Activated naive CD8-positive, alpha-beta T cell treated with anti-CD3 and anti-CD28 coated beads for 36 hours (primary cell): Measurements from ENCODE around the gene CD274. TPM values are rescaled to one million over a fixed set of nuclear protein-coding genes. Genes with fewer than 3 reads are reported as not detected.
"Not testable (repeated sequence)": the region's sequence is repeated elsewhere in the genome, so short reads cannot be mapped to it uniquely, and the experiment has no call there.

Experiments
- DNase-seq: peaks from one replicate; pipeline ENCODE4 v3.0.0; 2021
- H3K27ac Mint-ChIP-seq: one replicate; pipeline ENCODE4 v1.8.0; 2022; ENCODE audit warnings: mild to moderate bottlenecking, moderate library complexity, mixed read lengths
- H3K27me3 Mint-ChIP-seq: one replicate; pipeline ENCODE4 v1.8.0; 2022; ENCODE audit warnings: mild to moderate bottlenecking, mixed read lengths
- H3K36me3 Mint-ChIP-seq: one replicate; pipeline ENCODE4 v1.8.0; 2021; ENCODE audit warnings: mild to moderate bottlenecking, mixed read lengths
- H3K4me1 Mint-ChIP-seq: one replicate; pipeline ENCODE4 v1.8.0; 2021; ENCODE audit warnings: mixed read lengths
- H3K4me3 Mint-ChIP-seq: one replicate; pipeline ENCODE4 v1.8.0; 2022; ENCODE audit warnings: mild to moderate bottlenecking, moderate library complexity, mixed read lengths
- H3K9me3 Mint-ChIP-seq: one replicate; pipeline ENCODE4 v1.8.0; 2022; ENCODE audit warnings: mixed read lengths
- total RNA-seq, 2 experiments: library from RNA; stranded (reverse); gene quantifications; one replicate each; pipeline ENCODE4 v1.2.3, GENCODE V29; 2021

The CD274 gene
- total RNA-seq, result 10 to 100 TPM; 22.0 to 24.6 TPM

DNA sequence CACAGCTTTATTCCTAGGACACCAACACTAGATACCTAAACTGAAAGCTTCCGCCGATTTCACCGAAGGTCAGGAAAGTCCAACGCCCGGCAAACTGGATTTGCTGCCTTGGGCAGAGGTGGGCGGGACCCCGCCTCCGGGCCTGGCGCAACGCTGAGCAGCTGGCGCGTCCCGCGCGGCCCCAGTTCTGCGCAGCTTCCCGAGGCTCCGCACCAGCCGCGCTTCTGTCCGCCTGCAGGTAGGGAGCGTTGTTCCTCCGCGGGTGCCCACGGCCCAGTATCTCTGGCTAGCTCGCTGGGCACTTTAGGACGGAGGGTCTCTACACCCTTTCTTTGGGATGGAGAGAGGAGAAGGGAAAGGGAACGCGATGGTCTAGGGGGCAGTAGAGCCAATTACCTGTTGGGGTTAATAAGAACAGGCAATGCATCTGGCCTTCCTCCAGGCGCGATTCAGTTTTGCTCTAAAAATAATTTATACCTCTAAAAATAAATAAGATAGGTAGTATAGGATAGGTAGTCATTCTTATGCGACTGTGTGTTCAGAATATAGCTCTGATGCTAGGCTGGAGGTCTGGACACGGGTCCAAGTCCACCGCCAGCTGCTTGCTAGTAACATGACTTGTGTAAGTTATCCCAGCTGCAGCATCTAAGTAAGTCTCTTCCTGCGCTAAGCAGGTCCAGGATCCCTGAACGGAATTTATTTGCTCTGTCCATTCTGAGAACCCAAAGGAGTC, at the start of gene CD274:
CD274 (plus strand) TSS at position 184 of the 733 bp plus-strand sequence. CDS start 5,572 bp downstream, outside the sequence.
- Mint-ChIP-seq H3K4me1 (peaks cover 77% of the 10 kb centered on the region), H3K4me3 (peak within 1 kb of the TSS; percentile 96), H3K27ac (peak within 1 kb of the TSS; percentile 95), H3K9me3 (no peaks in the 10 kb centered on the region), H3K36me3 (peaks cover 19% of the 10 kb centered on the region), H3K27me3 (no peaks in the 10 kb centered on the region)
- DNase-seq, result peak; percentile 93

DNA sequence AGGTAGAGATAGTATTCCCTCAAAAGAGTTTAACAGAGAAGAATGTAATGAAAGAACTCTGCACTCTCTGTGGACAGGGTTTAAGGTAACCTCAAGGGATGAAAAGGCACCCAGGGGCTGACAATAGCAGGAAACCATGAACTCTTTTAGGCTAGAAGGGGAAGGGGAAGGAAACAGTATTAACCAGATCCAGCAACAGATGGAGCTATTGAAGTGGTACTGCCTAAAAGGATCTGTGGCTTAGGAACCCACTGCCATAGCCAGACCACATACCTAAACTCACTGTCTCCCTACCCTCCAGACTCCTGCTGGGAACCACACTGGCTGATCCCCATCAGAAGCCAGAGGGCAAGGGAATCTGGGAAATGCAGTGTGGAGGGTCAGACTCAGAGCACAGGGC, 48.1 kb upstream of the CD274 start:
- no peak for DNase-seq
- Mint-ChIP-seq H3K4me1 (peaks cover 25% of the 10 kb centered on the region), H3K9me3 (peaks cover 30% of the 10 kb centered on the region), H3K36me3 (peaks cover 33% of the 10 kb centered on the region), H3K4me3 (no peak overlapping the region), H3K27ac (no peak overlapping the region), H3K27me3 (no peaks in the 10 kb centered on the region)

DNA sequence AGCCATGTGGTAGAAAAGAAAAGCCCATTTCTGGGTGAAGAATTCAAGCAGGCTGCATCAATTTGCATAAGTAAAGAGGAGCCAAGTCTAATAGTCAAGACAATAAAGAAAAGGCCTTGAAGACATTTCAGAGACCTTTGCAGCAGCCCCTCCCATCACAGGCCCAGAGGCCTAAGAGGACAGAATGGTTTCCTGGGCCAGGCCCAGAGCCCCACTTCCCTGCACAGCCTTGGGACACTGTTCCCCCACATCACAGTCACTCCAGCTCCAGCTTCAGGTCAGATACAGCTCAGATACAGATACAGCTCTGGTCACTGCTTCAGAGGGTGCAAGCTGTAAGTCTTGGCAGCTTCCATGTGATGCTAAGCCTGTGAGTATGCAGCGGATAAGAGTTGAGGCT, 41.7 kb upstream of the CD274 start:
- H3K27me3 Mint-ChIP-seq, result no peaks in the 10 kb centered on the region
- H3K36me3 Mint-ChIP-seq, result peaks cover 64% of the 10 kb centered on the region
- peaks cover 48% of the 10 kb centered on the region for H3K9me3 Mint-ChIP-seq
- H3K27ac Mint-ChIP-seq, result no peak overlapping the region
- H3K4me1 Mint-ChIP-seq, result peaks cover 12% of the 10 kb centered on the region
- H3K4me3 Mint-ChIP-seq, result no peak overlapping the region
- no peak for DNase-seq

DNA sequence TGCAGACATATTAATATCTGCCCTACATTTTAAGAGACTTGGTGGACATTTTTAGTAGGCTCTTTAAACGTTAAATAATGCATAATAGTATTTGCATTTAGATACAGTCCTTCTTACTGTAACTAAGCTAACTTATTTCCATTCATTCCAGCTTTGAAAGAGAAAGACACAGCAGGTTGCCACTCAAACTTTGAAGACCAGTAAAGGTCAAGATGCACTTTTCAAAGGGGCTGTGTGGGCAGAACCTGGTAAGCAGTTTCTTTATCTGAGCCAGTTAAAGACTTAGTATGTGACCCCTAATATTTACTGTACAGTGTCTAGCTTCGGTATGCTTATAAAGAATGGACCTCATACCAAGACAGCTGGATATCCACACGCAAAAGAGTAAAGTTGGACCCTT, 33.4 kb upstream of the CD274 start:
- Mint-ChIP-seq H3K27ac (no peak overlapping the region), H3K36me3 (peaks cover 46% of the 10 kb centered on the region), H3K4me1 (peaks cover 11% of the 10 kb centered on the region), H3K27me3 (no peaks in the 10 kb centered on the region), H3K9me3 (peaks cover 14% of the 10 kb centered on the region), H3K4me3 (no peak overlapping the region)
- no peak for DNase-seq

DNA sequence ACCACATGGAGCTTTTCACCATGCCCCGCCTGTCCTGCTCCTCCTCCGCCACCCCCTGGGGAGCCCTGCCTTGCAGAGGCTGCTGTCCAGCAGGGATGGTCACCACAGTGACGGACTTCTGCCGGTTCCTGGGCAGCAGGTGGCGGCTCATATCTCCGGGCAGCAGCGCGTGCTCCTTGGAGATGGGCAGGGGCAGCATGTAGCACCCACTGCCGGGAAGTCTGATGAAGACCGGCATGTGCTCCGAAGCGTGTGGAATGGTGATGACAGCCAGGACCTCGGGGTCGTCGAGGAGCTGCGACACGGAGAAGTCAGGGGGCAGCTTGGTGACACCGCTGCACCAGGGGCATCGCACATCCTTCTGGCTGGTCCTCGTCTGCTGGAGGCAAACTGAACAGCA, 31.9 kb upstream of the CD274 start:
- Mint-ChIP-seq H3K4me3 (no peak overlapping the region), H3K9me3 (peaks cover 14% of the 10 kb centered on the region), H3K27ac (no peak overlapping the region), H3K4me1 (peaks cover 11% of the 10 kb centered on the region), H3K36me3 (peaks cover 36% of the 10 kb centered on the region), H3K27me3 (no peaks in the 10 kb centered on the region)
- DNase-seq, result no peak

DNA sequence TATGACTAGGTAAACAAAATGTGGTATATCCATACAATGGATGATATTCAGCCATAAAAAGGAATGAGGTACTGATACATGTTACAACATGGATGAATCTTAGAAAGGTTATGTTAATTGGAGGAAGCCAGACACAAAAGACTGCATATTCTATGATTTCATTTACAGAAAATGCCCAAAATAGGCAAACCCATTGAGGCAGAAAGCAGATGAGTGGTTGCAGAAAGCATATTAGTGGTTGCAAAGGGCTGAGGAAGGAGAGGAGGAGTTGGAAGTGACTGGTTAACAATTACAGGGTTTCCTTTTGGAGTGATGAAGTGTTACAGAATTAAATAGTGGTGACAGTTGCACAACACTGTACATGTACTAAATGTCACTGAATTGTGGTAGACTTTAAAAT, 30.4 kb upstream of the CD274 start:
- Mint-ChIP-seq H3K4me3 (no peak overlapping the region), H3K9me3 (peaks cover 3% of the 10 kb centered on the region), H3K36me3 (peaks cover 23% of the 10 kb centered on the region), H3K4me1 (peaks cover 13% of the 10 kb centered on the region), H3K27me3 (no peaks in the 10 kb centered on the region), H3K27ac (no peak overlapping the region)
- DNase-seq, result no peak

DNA sequence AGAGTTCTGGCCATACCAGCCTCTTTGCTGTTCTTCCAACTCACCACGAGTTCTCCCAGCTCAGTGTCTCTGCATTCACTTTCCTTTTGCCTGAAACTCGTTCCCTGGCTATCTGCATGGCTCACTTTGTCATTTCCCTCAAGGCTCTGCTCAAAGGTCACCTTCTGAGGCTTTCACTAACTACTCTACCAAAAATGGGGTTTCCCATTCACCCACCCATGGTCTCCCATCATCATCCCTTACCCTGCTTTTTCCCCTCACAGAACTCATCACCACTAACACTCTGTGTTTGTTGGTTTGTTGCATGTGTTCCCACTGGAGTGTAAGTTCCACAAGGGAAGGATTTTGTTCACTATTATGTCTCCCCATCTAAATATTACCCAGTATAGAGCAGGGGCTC, 29.2 kb upstream of the CD274 start:
- H3K27me3 Mint-ChIP-seq, result no peaks in the 10 kb centered on the region
- H3K4me3 Mint-ChIP-seq, result no peak overlapping the region
- H3K27ac Mint-ChIP-seq, result no peak overlapping the region
- no peak for DNase-seq
- H3K4me1 Mint-ChIP-seq, result peaks cover 16% of the 10 kb centered on the region
- H3K9me3 Mint-ChIP-seq, result peaks cover 1% of the 10 kb centered on the region
- H3K36me3 Mint-ChIP-seq, result peaks cover 15% of the 10 kb centered on the region

DNA sequence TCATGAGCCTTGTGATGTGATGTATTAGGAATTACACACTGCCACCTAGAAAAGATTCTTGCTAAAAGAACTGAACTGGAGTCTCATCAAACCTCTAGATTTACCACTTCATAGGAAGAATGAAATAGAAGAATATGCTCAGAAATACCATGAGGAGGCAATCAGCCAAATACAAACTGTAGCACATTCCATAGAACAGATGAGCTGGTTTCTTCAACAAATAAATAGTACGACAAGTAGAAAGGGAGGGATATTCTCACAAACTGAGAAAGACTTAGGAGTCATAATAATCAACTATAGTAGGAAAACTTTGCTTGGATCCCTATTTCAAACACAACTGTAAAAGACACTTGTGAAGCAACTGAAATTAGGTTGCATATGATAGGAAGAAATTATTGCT, 28.1 kb upstream of the CD274 start:
- no peak overlapping the region for H3K4me3 Mint-ChIP-seq
- peaks cover 13% of the 10 kb centered on the region for H3K4me1 Mint-ChIP-seq
- DNase-seq, result no peak
- peaks cover 15% of the 10 kb centered on the region for H3K36me3 Mint-ChIP-seq
- H3K9me3 Mint-ChIP-seq, result no peaks in the 10 kb centered on the region
- no peak overlapping the region for H3K27ac Mint-ChIP-seq
- H3K27me3 Mint-ChIP-seq, result no peaks in the 10 kb centered on the region

DNA sequence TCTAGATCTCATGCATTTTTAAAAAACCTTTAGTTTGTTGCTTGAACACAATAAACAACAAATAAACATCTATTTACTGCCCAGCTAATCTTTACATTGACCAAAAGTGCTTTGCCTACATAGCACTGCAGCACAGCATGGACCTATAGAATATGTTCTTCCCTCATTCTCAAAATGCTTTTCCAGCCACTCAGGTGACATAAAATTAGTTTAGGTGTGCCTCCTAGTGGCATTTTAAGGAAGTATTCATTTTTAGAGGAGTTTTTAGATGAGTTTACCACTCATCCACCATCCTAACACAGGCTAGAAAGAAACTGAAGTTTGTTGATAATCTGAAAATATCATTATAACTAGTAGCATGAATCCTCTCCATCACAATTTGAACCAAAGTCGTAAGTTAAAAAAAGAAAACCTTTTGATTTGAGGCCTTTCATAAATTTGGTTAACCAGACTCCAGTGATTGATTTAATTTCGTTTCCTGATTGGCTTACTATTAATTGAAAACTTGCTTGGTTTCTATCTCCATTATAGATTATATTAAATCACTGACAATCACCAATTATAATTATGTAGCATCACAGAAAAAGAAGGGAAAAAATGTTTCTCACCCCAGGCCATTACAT, 25.2 kb upstream of the CD274 start:
- Mint-ChIP-seq H3K36me3 (no peaks in the 10 kb centered on the region), H3K27me3 (no peaks in the 10 kb centered on the region), H3K4me3 (no peak overlapping the region), H3K4me1 (peaks cover 13% of the 10 kb centered on the region), H3K9me3 (no peaks in the 10 kb centered on the region), H3K27ac (no peak overlapping the region)
- DNase-seq, result no peak

DNA sequence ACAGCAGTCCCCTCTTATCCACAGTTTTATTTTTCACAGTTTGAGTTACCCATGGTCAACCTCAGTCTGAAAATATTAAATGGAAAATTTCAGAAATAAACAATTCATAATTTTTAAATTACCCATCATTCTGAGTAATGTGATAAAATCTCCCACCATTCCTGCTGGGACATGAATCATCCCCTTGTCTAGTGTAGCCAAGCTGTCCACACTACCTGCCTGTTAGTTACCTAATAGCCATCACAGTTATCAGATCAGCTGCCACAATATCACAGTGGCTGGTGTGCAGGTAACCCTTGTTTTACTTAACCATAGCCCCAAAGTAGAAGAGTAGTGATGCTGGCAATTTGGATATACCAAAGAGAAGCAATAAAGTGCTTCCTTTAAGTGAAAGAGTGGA, 23.3 kb upstream of the CD274 start:
- DNase-seq, result no peak
- Mint-ChIP-seq H3K4me3 (no peak overlapping the region), H3K36me3 (peaks cover 1% of the 10 kb centered on the region), H3K9me3 (no peaks in the 10 kb centered on the region), H3K27me3 (no peaks in the 10 kb centered on the region), H3K27ac (no peak overlapping the region), H3K4me1 (peaks cover 6% of the 10 kb centered on the region)

DNA sequence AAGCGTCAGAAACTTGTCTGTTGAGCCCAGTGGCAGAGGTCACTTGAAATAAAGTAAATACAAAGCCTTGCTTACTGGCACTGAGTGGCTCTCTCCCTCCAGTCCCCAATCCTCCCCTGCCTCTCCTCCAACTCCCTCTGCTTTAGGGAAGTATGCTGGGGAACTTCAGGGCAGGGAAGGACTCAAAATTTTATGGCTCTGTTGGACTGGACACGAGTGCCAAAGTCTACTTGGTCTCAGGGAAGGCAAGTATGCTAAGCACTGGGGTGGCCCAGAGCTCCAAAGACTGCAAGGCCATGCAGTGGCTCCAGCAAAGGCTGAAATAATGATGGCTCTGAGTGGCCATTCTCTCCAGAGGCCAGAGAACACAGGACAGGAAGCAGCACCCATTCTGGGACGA, 22.2 kb upstream of the CD274 start:
- peaks cover 8% of the 10 kb centered on the region for H3K4me1 Mint-ChIP-seq
- H3K9me3 Mint-ChIP-seq, result no peaks in the 10 kb centered on the region
- no peak for DNase-seq
- no peak overlapping the region for H3K4me3 Mint-ChIP-seq
- H3K27ac Mint-ChIP-seq, result no peak overlapping the region
- H3K36me3 Mint-ChIP-seq, result peaks cover 10% of the 10 kb centered on the region
- no peaks in the 10 kb centered on the region for H3K27me3 Mint-ChIP-seq

DNA sequence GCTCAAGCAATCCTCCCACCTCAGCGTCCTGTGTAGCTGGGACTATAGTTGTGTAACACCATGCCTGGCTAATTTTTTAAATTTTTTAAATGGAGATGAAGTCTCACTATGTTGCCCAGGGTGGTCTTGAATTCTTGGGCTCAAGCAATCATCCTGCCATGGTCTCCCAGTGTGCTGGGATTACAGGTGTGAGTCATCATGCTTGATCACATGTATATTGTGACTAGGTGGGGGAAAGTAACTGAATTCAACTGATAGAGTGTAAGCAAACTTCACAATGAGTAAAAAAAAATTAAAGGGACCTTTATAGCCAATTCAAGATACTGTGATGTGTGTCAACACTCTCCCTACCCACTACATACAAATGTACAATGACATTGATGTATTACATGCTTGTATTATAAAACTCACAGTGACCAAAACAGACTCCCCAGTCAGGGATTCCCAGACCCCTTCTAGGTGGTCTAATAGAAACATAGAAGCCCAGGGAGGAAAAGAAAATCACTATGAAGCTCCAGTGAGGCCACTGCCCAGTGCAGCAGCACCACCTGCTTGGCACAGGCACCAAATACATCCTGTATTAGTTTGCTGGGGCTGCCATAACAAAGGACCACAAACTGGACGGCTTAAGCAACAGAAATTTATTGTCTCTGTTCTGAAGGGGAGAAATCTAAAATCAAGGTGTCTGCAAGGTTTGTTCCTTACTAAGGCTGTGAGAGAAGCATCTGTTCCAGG, 21.4 kb upstream of the CD274 start:
- Mint-ChIP-seq H3K36me3 (peaks cover 17% of the 10 kb centered on the region), H3K27me3 (no peaks in the 10 kb centered on the region), H3K9me3 (no peaks in the 10 kb centered on the region), H3K27ac (no peak overlapping the region), H3K4me1 (peaks cover 8% of the 10 kb centered on the region), H3K4me3 (no peak overlapping the region)
- no peak for DNase-seq

DNA sequence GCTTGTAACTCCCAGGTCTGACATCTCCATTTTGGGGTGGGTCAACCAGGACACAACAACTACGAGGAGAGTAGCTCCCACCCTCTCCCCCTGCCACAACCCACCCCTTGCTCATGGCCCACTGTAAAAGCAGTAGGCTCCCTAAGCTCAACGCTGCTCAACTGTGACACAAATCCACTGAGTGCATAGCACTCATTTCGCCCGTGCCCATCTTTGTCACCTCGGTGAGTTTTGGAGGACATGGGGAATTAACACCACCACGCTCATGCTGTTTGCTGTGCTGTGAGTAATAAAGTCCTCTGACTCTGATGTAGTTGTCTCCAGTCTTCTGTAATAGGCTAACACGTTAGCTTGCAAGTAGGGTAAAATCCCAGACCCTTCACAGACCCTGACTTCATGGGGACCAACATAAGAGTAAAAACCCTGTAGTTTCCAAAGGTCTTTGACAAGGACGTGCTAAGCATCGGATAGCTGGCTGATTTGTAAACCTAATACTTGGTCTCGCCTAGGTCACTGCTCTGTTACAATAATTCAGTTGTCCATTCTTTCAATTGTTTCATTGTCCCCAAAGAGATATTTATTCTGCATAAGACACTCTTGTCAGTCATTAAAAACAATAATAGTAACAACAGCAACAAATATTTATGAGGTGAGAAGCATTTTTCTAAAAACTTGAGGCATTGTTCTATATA, 20.3 kb upstream of the CD274 start:
- no peak for DNase-seq
- Mint-ChIP-seq H3K4me1 (peaks cover 6% of the 10 kb centered on the region), H3K27ac (no peak overlapping the region), H3K4me3 (no peak overlapping the region), H3K9me3 (no peaks in the 10 kb centered on the region), H3K27me3 (no peaks in the 10 kb centered on the region), H3K36me3 (peaks cover 21% of the 10 kb centered on the region)

DNA sequence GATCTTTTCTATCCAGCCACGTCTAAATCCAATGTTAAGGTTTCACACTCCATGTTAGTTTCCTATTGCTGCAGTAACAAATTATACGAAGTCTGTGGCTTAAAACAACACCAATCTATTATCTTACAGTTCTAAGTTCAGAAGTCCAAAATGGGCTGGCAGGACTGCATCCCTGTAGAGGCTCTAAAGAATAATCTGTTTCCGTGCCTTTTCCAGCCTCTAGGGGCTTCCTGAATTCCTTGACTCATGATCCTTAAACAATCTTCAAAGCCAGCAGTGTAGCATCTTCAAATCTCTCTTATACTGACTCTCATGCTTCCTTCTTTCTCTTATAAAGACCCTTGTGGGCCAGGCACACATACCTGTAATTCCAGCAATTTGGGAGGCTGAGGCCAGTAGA, 19.4 kb upstream of the CD274 start:
- no peak for DNase-seq
- Mint-ChIP-seq H3K4me3 (no peak overlapping the region), H3K27me3 (no peaks in the 10 kb centered on the region), H3K27ac (no peak overlapping the region), H3K36me3 (peaks cover 30% of the 10 kb centered on the region), H3K9me3 (no peaks in the 10 kb centered on the region), H3K4me1 (peaks cover 3% of the 10 kb centered on the region)

DNA sequence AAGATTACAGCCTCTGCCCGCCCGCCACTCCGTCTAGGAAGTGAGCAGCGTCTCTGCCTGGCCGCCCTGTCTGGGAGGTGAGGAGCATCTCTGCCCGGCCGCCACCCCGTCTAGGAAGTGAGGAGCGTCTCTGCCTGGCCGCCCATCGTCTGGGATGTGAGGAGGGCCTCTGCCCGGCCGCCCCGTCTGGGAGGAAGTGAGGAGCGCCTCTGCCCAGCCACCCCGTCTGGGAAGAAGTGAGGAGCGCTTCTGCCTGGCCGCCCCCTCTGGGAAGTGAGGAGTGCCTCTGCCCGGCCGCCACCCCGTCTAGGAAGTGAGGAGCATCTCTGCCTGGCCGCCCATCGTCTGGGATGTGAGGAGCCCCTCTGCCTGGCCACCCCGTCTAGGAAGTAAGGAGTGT, 17.5 kb upstream of the CD274 start:
- H3K27ac Mint-ChIP-seq, DNase-seq, H3K27me3 Mint-ChIP-seq, H3K4me3 Mint-ChIP-seq, H3K9me3 Mint-ChIP-seq: not testable (repeated sequence)
- Mint-ChIP-seq H3K4me1 (peaks cover 15% of the 10 kb centered on the region), H3K36me3 (peaks cover 39% of the 10 kb centered on the region)
